ENCODE results near the gene SARM1. TPM values are rescaled to one million over a fixed set of nuclear protein-coding genes. Genes with fewer than 3 reads are reported as not detected.

Gene SARM1
- total RNA-seq, 1 donor, result 16.4 TPM

GRCh38 chr17:28449859-28450258 lies 78.4 kb downstream of the SARM1 start:
- TF ChIP-seq, protein P1, sequence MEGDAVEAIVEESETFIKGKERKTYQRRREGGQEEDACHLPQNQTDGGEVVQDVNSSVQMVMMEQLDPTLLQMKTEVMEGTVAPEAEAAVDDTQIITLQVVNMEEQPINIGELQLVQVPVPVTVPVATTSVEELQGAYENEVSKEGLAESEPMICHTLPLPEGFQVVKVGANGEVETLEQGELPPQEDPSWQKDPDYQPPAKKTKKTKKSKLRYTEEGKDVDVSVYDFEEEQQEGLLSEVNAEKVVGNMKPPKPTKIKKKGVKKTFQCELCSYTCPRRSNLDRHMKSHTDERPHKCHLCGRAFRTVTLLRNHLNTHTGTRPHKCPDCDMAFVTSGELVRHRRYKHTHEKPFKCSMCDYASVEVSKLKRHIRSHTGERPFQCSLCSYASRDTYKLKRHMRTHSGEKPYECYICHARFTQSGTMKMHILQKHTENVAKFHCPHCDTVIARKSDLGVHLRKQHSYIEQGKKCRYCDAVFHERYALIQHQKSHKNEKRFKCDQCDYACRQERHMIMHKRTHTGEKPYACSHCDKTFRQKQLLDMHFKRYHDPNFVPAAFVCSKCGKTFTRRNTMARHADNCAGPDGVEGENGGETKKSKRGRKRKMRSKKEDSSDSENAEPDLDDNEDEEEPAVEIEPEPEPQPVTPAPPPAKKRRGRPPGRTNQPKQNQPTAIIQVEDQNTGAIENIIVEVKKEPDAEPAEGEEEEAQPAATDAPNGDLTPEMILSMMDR (IDR thresholded peaks at IDR 0.05; ENCODE audit: insufficient read depth, low read depth, low read length), result no peak
- H3K4me3 ChIP-seq (ENCODE audit: low read depth, low read length), result no peak overlapping the region
- DNase-seq (ENCODE audit: low read depth), result no peak

Other genes with a start within 250 kb of the SARM1 start
- 22.9 and 47.1 TPM in 2 replicates for gene TMEM97, start 52.5 kb upstream of the SARM1 start, total RNA-seq
- 46.7 and 51.4 TPM in 2 replicates for gene IFT20, start 36.2 kb upstream of the SARM1 start, total RNA-seq
- 35.1 and 50.1 TPM in 2 replicates for gene TNFAIP1, start 35.9 kb upstream of the SARM1 start, total RNA-seq
- gene POLDIP2, start 14.2 kb upstream of the SARM1 start, total RNA-seq, result 85.5 and 88.9 TPM in 2 replicates
- not detected in 2 replicates for gene SEBOX, start 6.5 kb upstream of the SARM1 start, total RNA-seq
- gene VTN, start 1.4 kb upstream of the SARM1 start, total RNA-seq, result 5.2 and 10.0 TPM in 2 replicates
- gene SLC46A1, start 34.5 kb downstream of the SARM1 start, total RNA-seq, result 8.4 and 9.5 TPM in 2 replicates
- gene SLC13A2, start 102.0 kb downstream of the SARM1 start, total RNA-seq, result not detected in 2 replicates
- gene FOXN1, start 134.7 kb downstream of the SARM1 start, total RNA-seq, result not detected in 2 replicates
- gene UNC119, start 180.9 kb downstream of the SARM1 start, total RNA-seq, result 19.6 and 21.6 TPM in 2 replicates
- gene PIGS, start 199.8 kb downstream of the SARM1 start, total RNA-seq, result 48.3 and 52.7 TPM in 2 replicates
- 28.9 and 41.6 TPM in 2 replicates for gene ALDOC, start 205.2 kb downstream of the SARM1 start, total RNA-seq
- 21.9 and 38.4 TPM in 2 replicates for gene SPAG5, start 227.3 kb downstream of the SARM1 start, total RNA-seq
- 4.8 and 5.6 TPM in 2 replicates for gene RSKR, start 242.5 kb downstream of the SARM1 start, total RNA-seq

Data from fibroblast of villous mesenchyme (primary cell).